ENCODE measurements around the gene MAST4.

MAST4 gene

DNA sequence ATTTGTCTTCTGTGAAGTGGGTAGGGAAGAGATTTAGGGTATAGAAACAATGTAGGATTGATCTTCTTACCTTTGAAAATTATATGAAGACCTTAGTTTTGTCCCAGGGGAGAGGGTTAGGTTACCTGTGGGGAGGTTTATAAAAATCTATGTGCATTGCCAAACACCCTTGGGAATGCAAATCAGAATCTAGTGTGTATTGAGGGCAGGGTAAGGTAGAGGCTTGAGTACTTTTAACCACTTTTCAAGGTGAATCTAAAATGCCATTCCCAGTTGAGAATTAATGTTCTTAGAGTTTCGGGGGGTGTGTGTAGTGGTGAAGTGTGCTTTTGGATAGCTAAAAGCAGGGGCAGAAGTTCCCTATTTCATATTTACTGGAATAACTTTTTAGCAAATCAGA, 312.0 kb downstream of the MAST4 start:
- Histone ChIP-seq H3K36me3 (ENCODE audit: control insufficient read depth, insufficient read depth, low read length) (no peaks in the 10 kb centered on the region), H3K27me3 (replicated peaks; ENCODE audit: control insufficient read depth, insufficient read depth, low read length) (no peaks in the 10 kb centered on the region), H3K4me3 (replicated peaks; ENCODE audit: low read depth, low read length) (no peak overlapping the region)
- no peak for DNase-seq (ENCODE audit: extremely low read depth, insufficient read length)
- TF ChIP-seq CTCF (IDR thresholded peaks at IDR 0.05; ENCODE audit: insufficient read depth, low read length, poor library complexity, severe bottlenecking): no peak

GRCh38 chr5:66909364-66909763, 313.2 kb downstream of the MAST4 start:
- TF ChIP-seq CTCF (IDR thresholded peaks at IDR 0.05; ENCODE audit: insufficient read depth, low read length, poor library complexity, severe bottlenecking): no peak
- no peak for DNase-seq (ENCODE audit: extremely low read depth, insufficient read length)
- Histone ChIP-seq H3K27me3 (replicated peaks; ENCODE audit: control insufficient read depth, insufficient read depth, low read length) (no peaks in the 10 kb centered on the region), H3K4me3 (replicated peaks; ENCODE audit: low read depth, low read length) (no peak overlapping the region), H3K36me3 (ENCODE audit: control insufficient read depth, insufficient read depth, low read length) (no peaks in the 10 kb centered on the region)

DNA sequence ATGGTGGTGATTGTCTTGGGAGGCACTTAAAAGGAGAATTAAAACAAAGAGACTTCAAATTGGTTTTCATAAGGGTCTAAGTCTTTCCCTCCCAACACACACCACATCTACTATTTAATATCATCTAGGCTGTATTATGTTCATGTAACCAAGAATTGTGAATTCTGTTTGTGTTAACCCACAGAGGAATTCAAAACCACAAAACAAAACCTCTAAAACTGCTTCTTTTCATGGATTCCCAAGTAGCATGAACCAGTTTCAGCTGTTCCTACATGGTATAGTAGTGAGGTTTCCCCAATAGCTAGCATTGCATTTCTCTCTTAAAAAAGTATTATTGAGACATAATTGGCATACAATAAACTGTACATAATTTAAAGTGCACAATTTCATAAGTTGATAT, 316.6 kb downstream of the MAST4 start:
- no peak overlapping the region for H3K4me3 ChIP-seq (replicated peaks; ENCODE audit: low read depth, low read length)
- no peak for DNase-seq (ENCODE audit: extremely low read depth, insufficient read length)
- H3K27me3 ChIP-seq (replicated peaks; ENCODE audit: control insufficient read depth, insufficient read depth, low read length): no peaks in the 10 kb centered on the region
- no peaks in the 10 kb centered on the region for H3K36me3 ChIP-seq (ENCODE audit: control insufficient read depth, insufficient read depth, low read length)
- no peak for TF ChIP-seq CTCF (IDR thresholded peaks at IDR 0.05; ENCODE audit: insufficient read depth, low read length, poor library complexity, severe bottlenecking)

- Histone ChIP-seq H3K27me3 (replicated peaks; ENCODE audit: control insufficient read depth, insufficient read depth, low read length) (no peaks in the 10 kb centered on the region), H3K36me3 (ENCODE audit: control insufficient read depth, insufficient read depth, low read length) (no peaks in the 10 kb centered on the region), H3K4me3 (replicated peaks; ENCODE audit: low read depth, low read length) (no peak overlapping the region)
- DNase-seq (ENCODE audit: extremely low read depth, insufficient read length): no peak
- TF ChIP-seq CTCF (IDR thresholded peaks at IDR 0.05; ENCODE audit: insufficient read depth, low read length, poor library complexity, severe bottlenecking): no peak
Observed at GRCh38 chr5:66915531-66915930, 319.3 kb downstream of the MAST4 start.

- H3K4me3 ChIP-seq (replicated peaks; ENCODE audit: low read depth, low read length): no peak overlapping the region
- no peak for DNase-seq (ENCODE audit: extremely low read depth, insufficient read length)
- H3K27me3 ChIP-seq (replicated peaks; ENCODE audit: control insufficient read depth, insufficient read depth, low read length): no peaks in the 10 kb centered on the region
- TF ChIP-seq CTCF (IDR thresholded peaks at IDR 0.05; ENCODE audit: insufficient read depth, low read length, poor library complexity, severe bottlenecking): no peak
- H3K36me3 ChIP-seq (ENCODE audit: control insufficient read depth, insufficient read depth, low read length): no peaks in the 10 kb centered on the region
Observed at GRCh38 chr5:66922881-66923280, 326.7 kb downstream of the MAST4 start.

- Histone ChIP-seq H3K4me3 (replicated peaks; ENCODE audit: low read depth, low read length) (no peak overlapping the region), H3K36me3 (ENCODE audit: control insufficient read depth, insufficient read depth, low read length) (no peaks in the 10 kb centered on the region), H3K27me3 (replicated peaks; ENCODE audit: control insufficient read depth, insufficient read depth, low read length) (no peaks in the 10 kb centered on the region)
- TF ChIP-seq CTCF (IDR thresholded peaks at IDR 0.05; ENCODE audit: insufficient read depth, low read length, poor library complexity, severe bottlenecking): no peak
- DNase-seq (ENCODE audit: extremely low read depth, insufficient read length): no peak
Observed at GRCh38 chr5:66923457-66923856, 327.3 kb downstream of the MAST4 start.

Measured in GM06990 (cell line).